H1 (cell line): ENCODE data around the gene HSPA1A. TPM values are rescaled to one million over a fixed set of nuclear protein-coding genes. Genes with fewer than 3 reads are reported as not detected.

Source experiments
- ASH2L ChIP-seq: fragments of 200-600, 300-600 bp; sonication (generic); IDR thresholded peaks from one replicate; pipeline ENCODE4 v1.7.1; 2017; ENCODE audit warnings: low read length
- BCL11A ChIP-seq, 2 experiments: IDR thresholded peaks; one replicate each; pipeline ENCODE4 v1.6.1; 2011; ENCODE audit warnings: low read depth in 2 of 2, low read length in 2 of 2, mild to moderate bottlenecking in 2 of 2
- BRCA1 ChIP-seq: IDR thresholded peaks from 2 replicates; pipeline ENCODE4 v1.6.1; 2012; ENCODE audit warnings: low read depth, low read length, improper control_type of control experiment
- HDAC2 ChIP-seq, 2 experiments: fragments of 300-600 bp in 1 of 2; sonication (generic) in 1 of 2; IDR thresholded peaks; 2 replicates each; pipeline ENCODE4 v1.6.1; 2011 to 2012; ENCODE audit warnings: low read depth in 2 of 2, low read length in 2 of 2, mild to moderate bottlenecking in 2 of 2, moderate library complexity in 2 of 2, borderline replicate concordance in 1 of 2, inconsistent platforms in 1 of 2
- HDAC6 ChIP-seq: IDR thresholded peaks from one replicate; pipeline ENCODE4 v1.7.1; 2012; ENCODE audit warnings: low read depth, mild to moderate bottlenecking, inconsistent platforms, low read length, moderate library complexity
- KDM1A ChIP-seq: fragments of 200-600, 300-600 bp; sonication (generic); IDR thresholded peaks from 2 replicates; pipeline ENCODE4 v1.7.1; 2016; ENCODE audit warnings: mild to moderate bottlenecking, low read length, borderline replicate concordance
- RBBP5 ChIP-seq: IDR thresholded peaks from 2 replicates; pipeline ENCODE4 v1.7.1; 2012; ENCODE audit warnings: low read depth, mild to moderate bottlenecking, inconsistent platforms, low read length, moderate library complexity, borderline replicate concordance
- SIRT6 ChIP-seq: IDR thresholded peaks from one replicate; pipeline ENCODE4 v1.7.1; 2012; ENCODE audit warnings: low read length, inconsistent platforms
- SP2 ChIP-seq: IDR thresholded peaks from 2 replicates; pipeline ENCODE4 v1.6.1; 2012; ENCODE audit warnings: mild to moderate bottlenecking, low read length, inconsistent platforms
- TCF12 ChIP-seq: IDR thresholded peaks from 2 replicates; pipeline ENCODE4 v1.6.1; 2011; ENCODE audit warnings: low read depth, mild to moderate bottlenecking, low read length
- polyA plus RNA-seq, 7 experiments: library from polyadenylated mRNA; depleted of rRNA in 3 of 7; stranded (reverse) in 5 of 7; unstranded in 2 of 7; fragments of >200 nt in 5 of 7; fragments of 200-250 nt in 2 of 7; gene quantifications; 1 replicate in 5 of 7; 2 replicates in 1 of 7; 4 replicates in 1 of 7; pipeline versions ENCODE4 v1.2.1 to v1.2.3, GENCODE V29; 2011 to 2013; ENCODE audit warnings: missing spikeins in 2 of 7, mixed read lengths in 2 of 7
- total RNA-seq: library from RNA; stranded (reverse); fragmentation: NEBNext Ultra II Directional; extraction: Animal tissue kit (Norgen Biotek cat#: 25700); gene quantifications from 2 replicates; pipeline ENCODE4 v1.2.1, GENCODE V29; 2021

The HSPA1A gene
- total and polyA plus RNA-seq, 2 of the 8 experiments (the other 6 are each of a cell fraction or from before 2014, with no cell fraction given): 40.7 to 54.0 TPM

GRCh38 chr6:31767096-31767645 lies 48.2 kb upstream of the HSPA1A start (continued):
- TF ChIP-seq HDAC2 (IDR thresholded peaks at IDR 0.05; ENCODE audit: borderline replicate concordance in 1 of 2, low read depth in 2 of 2, low read length in 2 of 2): no peak
- no peak for TF ChIP-seq BRCA1
- TF ChIP-seq SIRT6: no peak
- no peak for TF ChIP-seq SP2
- no peak for TF ChIP-seq ASH2L
- no peak for TF ChIP-seq HDAC6
- no peak for TF ChIP-seq BCL11A (IDR thresholded peaks at IDR 0.05; ENCODE audit: low read depth in 2 of 2, low read length in 2 of 2)
- no peak for TF ChIP-seq TCF12
- TF ChIP-seq RBBP5: no peak
- TF ChIP-seq KDM1A: no peak
